Muscle layer of duodenum (tissue), 2 donors: ENCODE data around the gene SNX8.

Experiments used
- H3K27ac ChIP-seq: one replicate; pipeline ENCODE4 v1.7.0; 2013; ENCODE audit warnings: mild to moderate bottlenecking, low read length
- H3K27me3 ChIP-seq: one replicate; pipeline ENCODE4 v1.7.0; 2013; ENCODE audit warnings: low read depth, mild to moderate bottlenecking, control low read depth, low read length
- H3K36me3 ChIP-seq, 2 donors: one replicate each; pipeline ENCODE4 v1.7.0; 2013; ENCODE audit warnings: low read length in 2 of 2, control low read depth in 1 of 2, mild to moderate bottlenecking in 1 of 2; ENCODE audit not compliant: insufficient read depth in 2 of 2, control insufficient read depth in 1 of 2
- H3K4me1 ChIP-seq, 2 donors: one replicate each; pipeline ENCODE4 v1.7.0; 2013; ENCODE audit warnings: low read length in 2 of 2, mild to moderate bottlenecking in 2 of 2, control low read depth in 1 of 2, moderate library complexity in 1 of 2; ENCODE audit not compliant: insufficient read depth in 2 of 2, control insufficient read depth in 1 of 2
- H3K4me3 ChIP-seq, 2 donors: one replicate each; pipeline ENCODE4 v1.7.0; 2013; ENCODE audit warnings: low read length in 2 of 2, low read depth in 1 of 2, mild to moderate bottlenecking in 1 of 2
- H3K9me3 ChIP-seq, 2 donors: one replicate each; pipeline ENCODE4 v1.7.0; 2013; ENCODE audit warnings: low read length in 2 of 2, control low read depth in 1 of 2, mild to moderate bottlenecking in 1 of 2; ENCODE audit not compliant: control insufficient read depth in 1 of 2
- donor health status: healthy.

The SNX8 gene

DNA sequence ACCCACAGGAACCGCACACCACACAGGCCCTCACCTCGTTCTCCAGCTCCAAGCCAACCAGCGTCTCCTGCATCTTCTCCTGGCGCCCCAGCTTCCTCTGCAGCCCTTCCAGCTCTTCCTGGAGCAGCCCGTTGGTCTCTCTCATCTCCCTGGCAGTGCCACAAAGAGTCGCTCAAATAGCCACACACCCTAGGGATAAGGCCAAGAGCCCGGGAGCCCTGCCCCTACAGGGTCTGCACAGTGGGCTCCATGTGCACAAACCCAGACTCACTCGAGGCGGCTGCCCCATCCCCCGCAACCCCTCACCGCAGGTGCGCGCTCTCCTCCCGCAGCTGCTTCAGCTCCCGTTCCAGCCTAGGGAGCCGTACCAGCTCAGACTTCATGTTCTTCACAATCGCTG lies 98.4 kb downstream of the SNX8 start:
- peaks cover 14 to 88% of the 10 kb centered on the region in 2 donors for H3K36me3 ChIP-seq

DNA sequence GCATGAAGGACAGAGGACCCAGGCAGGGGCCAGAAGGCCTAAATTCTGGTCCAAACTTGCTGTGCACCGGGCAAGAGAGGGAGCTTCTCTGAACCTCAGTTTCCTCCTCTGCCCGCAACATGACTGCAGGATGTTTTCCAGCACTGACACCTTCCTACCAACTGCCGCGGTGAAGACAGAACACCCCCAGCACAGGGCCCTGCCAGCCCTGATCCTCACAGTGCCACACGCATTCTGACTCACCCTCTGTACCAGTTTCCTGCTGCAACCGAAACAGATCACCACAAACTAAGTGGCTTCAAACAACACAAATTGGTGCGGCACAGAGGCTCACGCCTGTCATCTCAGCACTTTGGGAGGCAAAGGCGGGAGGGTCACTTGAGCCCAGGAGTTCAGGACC lies 99.6 kb downstream of the SNX8 start:
- no peaks in the 10 kb centered on the region for H3K9me3 ChIP-seq
- no peaks in the 10 kb centered on the region for H3K4me1 ChIP-seq
- H3K36me3 ChIP-seq: peaks cover 14 to 86% of the 10 kb centered on the region in 2 donors
- H3K27me3 ChIP-seq: no peaks in the 10 kb centered on the region
- H3K4me3 ChIP-seq: no peak overlapping the region
- H3K27ac ChIP-seq: no peak overlapping the region

More for the DNA sequence above, 98.4 kb downstream of the SNX8 start:
- no peaks in the 10 kb centered on the region for H3K27me3 ChIP-seq
- H3K4me1 ChIP-seq: no peaks in the 10 kb centered on the region
- no peak overlapping the region for H3K27ac ChIP-seq
- H3K4me3 ChIP-seq: no peak overlapping the region
- H3K9me3 ChIP-seq: no peaks in the 10 kb centered on the region

DNA sequence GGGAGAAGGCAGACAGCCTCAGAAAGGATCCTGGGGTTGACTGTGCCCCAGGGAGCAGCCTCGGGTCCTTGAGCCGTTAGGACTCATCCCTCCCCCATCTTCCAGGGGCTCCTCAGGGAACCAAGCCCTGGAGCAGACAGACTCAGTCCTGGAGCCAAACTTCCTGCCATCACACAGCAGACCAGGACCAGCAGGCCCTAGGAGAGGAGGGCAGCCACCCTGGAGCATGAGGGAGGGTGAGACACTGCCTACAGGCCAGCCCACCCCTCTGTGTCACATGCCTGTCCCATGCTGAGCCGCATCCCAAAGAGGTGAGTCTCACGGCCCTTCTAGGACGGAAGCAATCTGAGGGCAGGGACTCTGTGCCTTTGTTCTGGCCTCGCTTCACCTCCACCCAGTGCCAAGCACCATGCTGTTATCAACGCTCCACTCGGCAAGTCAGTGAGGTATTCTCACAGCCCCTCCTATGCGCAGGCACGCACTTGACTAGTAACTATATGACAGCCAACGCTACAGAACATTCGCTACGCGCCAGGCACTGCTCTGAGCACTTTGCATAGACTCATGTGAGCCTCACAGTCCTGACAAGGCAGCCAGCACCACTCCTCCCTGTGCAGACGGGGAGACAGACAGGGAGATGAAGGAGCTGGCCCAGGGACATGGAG lies 100.6 kb downstream of the SNX8 start:
- Histone ChIP-seq H3K36me3 (peaks cover 14 to 81% of the 10 kb centered on the region in 2 donors), H3K9me3 (no peaks in the 10 kb centered on the region), H3K27ac (no peak overlapping the region), H3K4me3 (no peak overlapping the region), H3K4me1 (no peaks in the 10 kb centered on the region), H3K27me3 (no peaks in the 10 kb centered on the region)

DNA sequence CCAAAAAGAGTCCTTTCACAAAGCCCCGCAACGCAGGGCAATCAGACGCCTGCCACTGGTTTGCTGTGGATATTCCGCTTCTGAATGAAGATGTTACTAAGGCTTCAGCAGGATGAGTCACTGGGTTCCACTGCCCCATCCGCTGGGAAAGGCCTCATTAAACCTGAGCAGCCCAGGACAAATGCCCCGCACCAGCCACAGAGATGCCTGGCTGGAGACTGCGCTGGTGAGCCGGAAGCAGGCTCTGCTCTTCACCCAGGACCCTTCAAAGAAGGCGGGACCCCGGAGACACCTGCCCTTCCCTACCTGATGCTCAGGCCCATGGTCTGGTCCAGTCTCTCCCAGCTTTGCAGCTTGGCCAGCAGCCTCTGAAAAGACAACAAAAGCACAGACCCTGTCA lies 101.3 kb downstream of the SNX8 start:
- Histone ChIP-seq H3K36me3 (peaks cover 18 to 80% of the 10 kb centered on the region in 2 donors), H3K27me3 (no peaks in the 10 kb centered on the region), H3K4me1 (no peaks in the 10 kb centered on the region), H3K27ac (no peak overlapping the region), H3K4me3 (no peak overlapping the region), H3K9me3 (no peaks in the 10 kb centered on the region)

DNA sequence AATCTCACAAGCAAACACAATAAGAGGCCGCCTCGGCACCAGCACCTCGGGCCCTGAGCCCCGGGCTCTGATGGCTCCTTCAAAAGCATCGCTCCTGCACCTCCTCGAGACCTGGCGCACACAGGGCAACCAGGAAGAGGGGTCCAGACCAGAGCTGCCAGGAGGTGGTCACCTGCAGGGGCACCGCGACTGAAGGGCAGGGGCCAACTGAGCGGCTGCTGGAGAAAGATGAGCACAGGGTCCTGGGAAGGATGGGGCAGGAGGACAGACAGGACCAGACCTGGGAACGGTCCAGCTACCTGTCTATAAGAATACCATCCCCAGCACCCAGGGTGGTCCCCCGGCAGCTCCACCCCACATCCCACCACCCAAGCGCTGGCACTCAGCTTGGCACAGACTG lies 102.3 kb downstream of the SNX8 start:
- no peak overlapping the region for H3K4me3 ChIP-seq
- H3K27ac ChIP-seq: no peak overlapping the region
- H3K27me3 ChIP-seq: no peaks in the 10 kb centered on the region
- H3K36me3 ChIP-seq: peaks cover 16 to 78% of the 10 kb centered on the region in 2 donors
- H3K4me1 ChIP-seq: no peaks in the 10 kb centered on the region
- no peaks in the 10 kb centered on the region for H3K9me3 ChIP-seq

DNA sequence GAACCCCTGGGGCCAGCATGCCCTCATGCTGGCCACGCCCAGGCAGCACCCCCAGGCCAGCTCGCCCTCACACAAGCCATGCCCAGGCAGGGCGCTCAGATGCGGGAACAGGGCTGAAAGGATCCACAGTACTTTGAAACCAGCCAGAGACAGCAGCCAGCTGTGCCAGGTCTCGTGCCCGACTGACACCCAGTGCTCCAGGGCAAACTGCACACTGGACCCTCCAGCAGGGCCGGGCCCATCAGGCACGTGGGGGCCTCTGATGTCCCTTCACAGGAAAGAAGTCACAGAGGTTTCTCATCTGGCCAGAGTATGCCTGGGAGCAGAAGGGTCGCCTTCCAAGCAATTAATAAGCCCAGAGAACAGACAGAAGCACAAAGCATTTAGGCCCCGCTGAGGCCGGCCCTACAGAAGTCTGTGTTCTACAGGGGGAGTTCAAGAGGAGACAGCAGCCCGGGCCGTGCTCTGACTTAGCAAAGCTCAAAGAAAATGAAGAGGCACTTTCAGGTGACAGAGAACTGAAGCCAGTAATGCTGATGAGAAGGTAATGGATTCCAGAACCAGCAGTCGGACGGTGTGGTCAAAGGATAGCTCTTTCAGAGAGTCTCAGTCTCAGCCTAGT lies 102.9 kb downstream of the SNX8 start:
- H3K9me3 ChIP-seq: no peaks in the 10 kb centered on the region
- no peak overlapping the region for H3K4me3 ChIP-seq
- no peaks in the 10 kb centered on the region for H3K27me3 ChIP-seq
- H3K36me3 ChIP-seq: peaks cover 15 to 73% of the 10 kb centered on the region in 2 donors
- no peaks in the 10 kb centered on the region for H3K4me1 ChIP-seq
- no peak overlapping the region for H3K27ac ChIP-seq

DNA sequence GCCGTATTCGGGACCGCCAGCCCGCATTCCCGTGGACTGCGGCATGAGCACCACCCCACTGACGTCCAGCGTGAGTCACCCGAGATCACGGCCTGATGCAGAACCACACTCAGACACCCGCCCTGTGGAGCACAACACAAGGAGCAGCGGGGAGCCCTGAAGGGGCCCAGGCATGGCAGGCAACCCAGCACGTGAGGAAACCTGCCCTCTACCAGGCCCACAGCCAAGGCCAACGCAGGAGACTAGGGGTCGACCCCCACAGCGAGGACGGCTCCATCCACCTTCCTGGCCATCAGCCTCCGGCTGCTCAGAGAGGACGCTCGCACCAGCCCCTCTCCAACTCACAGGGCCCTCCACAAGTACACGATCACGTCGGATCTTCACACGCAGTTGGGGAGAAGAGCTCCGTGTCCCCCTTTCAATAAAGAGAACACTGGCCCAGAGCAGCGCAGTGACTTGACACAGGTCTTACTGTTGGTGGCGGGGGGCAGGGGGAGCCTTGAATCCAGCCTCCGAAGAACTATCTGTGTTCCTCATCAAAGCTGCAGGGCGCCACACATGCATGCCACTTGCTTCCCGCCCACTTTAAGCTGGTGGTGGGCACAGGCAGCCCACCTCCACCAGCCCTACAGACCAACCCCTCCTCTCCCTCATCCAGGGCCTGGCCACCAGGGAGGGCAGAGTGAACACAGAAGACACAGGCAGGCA lies 103.5 kb downstream of the SNX8 start:
- Histone ChIP-seq H3K27ac (no peak overlapping the region), H3K9me3 (no peaks in the 10 kb centered on the region), H3K27me3 (no peaks in the 10 kb centered on the region), H3K4me3 (no peak overlapping the region), H3K36me3 (peaks cover 12 to 66% of the 10 kb centered on the region in 2 donors), H3K4me1 (no peaks in the 10 kb centered on the region)

GRCh38 chr7:2209961-2210323 lies 104.3 kb downstream of the SNX8 start:
- Histone ChIP-seq H3K9me3 (no peaks in the 10 kb centered on the region), H3K4me3 (no peak overlapping the region), H3K36me3 (peaks cover 8 to 59% of the 10 kb centered on the region in 2 donors), H3K4me1 (peaks cover 0 to 4% of the 10 kb centered on the region in 2 donors), H3K27ac (no peak overlapping the region), H3K27me3 (no peaks in the 10 kb centered on the region)

- no peaks in the 10 kb centered on the region for H3K9me3 ChIP-seq
- no peak overlapping the region for H3K4me3 ChIP-seq
- H3K36me3 ChIP-seq: peaks cover 8 to 53% of the 10 kb centered on the region in 2 donors
- H3K27ac ChIP-seq: no peak overlapping the region
- peaks cover 0 to 6% of the 10 kb centered on the region in 2 donors for H3K4me1 ChIP-seq
- H3K27me3 ChIP-seq: no peaks in the 10 kb centered on the region
Observed at GRCh38 chr7:2209146-2209960, 104.9 kb downstream of the SNX8 start.

GRCh38 chr7:2208712-2209111 lies 105.5 kb downstream of the SNX8 start:
- Histone ChIP-seq H3K9me3 (no peaks in the 10 kb centered on the region), H3K4me3 (no peak overlapping the region), H3K27me3 (no peaks in the 10 kb centered on the region), H3K27ac (no peak overlapping the region), H3K4me1 (peaks cover 0 to 13% of the 10 kb centered on the region in 2 donors), H3K36me3 (peaks cover 8 to 47% of the 10 kb centered on the region in 2 donors)
